Stimulated activated naive CD8-positive, alpha-beta T cell treated with anti-CD3 and anti-CD28 coated beads, Interleukin-15, amount 100 ng/mL, for 72 hours (primary cell): Measurements from ENCODE around the gene PSMB9.

Experiments
- ATAC-seq: fragments of 150-1000 bp; cut with Tn5 transposase; 2 replicates; pipeline ENCODE4 v1.10.0; 2021; ENCODE audit warnings: mild to moderate bottlenecking, moderate library complexity
- DNase-seq, 2 donors: peaks; one replicate each; pipeline ENCODE4 v3.0.0; 2021 to 2022
- H3K27ac Mint-ChIP-seq, 2 donors: one replicate each; pipeline ENCODE4 v1.8.0; 2022; ENCODE audit warnings: mild to moderate bottlenecking in 2 of 2, mixed read lengths in 2 of 2, moderate library complexity in 2 of 2
- H3K27me3 Mint-ChIP-seq: one replicate; pipeline ENCODE4 v1.8.0; 2022; ENCODE audit warnings: mixed read lengths
- H3K4me1 Mint-ChIP-seq: one replicate; pipeline ENCODE4 v1.8.0; 2022; ENCODE audit warnings: mild to moderate bottlenecking, mixed read lengths
- H3K4me3 Mint-ChIP-seq, 2 donors: one replicate each; pipeline ENCODE4 v1.8.0; 2022; ENCODE audit warnings: mild to moderate bottlenecking in 2 of 2, mixed read lengths in 2 of 2, moderate library complexity in 1 of 2
- H3K9me3 Mint-ChIP-seq, 2 donors: one replicate each; pipeline ENCODE4 v1.8.0; 2022; ENCODE audit warnings: mixed read lengths in 2 of 2

PSMB9 gene

GRCh38 chr6:32833664-32834063, 20.3 kb upstream of the PSMB9 start:
- DNase-seq (no peak), ATAC-seq (no peak)
- Mint-ChIP-seq H3K27ac (peak overlapping the region; percentile 28 to 57), H3K9me3 (no peaks in the 10 kb centered on the region), H3K4me3 (peak overlapping the region; percentile 8 to 38), H3K27me3 (no peaks in the 10 kb centered on the region), H3K4me1 (peaks cover 86% of the 10 kb centered on the region)

GRCh38 chr6:32835167-32835893, 18.7 kb upstream of the PSMB9 start:
- Mint-ChIP-seq H3K4me3 (peak overlapping the region; percentile 79 to 86), H3K27me3 (no peaks in the 10 kb centered on the region), H3K27ac (peak overlapping the region; percentile 55 to 77), H3K4me1 (peaks cover 84% of the 10 kb centered on the region), H3K9me3 (no peaks in the 10 kb centered on the region)
- ATAC-seq (no peak), DNase-seq (no peak)

DNA sequence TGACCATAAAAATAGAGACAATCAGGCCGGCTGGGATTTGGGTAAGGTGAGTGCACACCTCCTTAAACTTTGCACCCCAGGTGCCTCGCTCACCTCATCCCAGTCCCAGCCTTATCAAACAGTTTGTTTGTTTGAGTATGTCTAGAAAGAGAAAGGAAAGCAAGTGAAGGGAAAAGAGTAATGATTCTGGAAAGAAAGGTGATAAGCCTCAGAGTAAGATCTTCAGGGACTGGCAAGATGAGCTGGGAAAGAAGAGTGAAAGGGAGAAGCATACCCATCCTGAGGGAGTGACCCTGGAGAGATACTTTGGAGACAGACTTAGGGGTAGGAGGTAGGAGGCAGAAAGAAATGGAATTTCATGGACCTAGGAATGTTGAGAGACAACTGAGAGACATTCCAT, 17.1 kb upstream of the PSMB9 start:
- peak overlapping the region; percentile 29 to 94 for H3K27ac Mint-ChIP-seq
- DNase-seq, result no peak
- H3K4me3 Mint-ChIP-seq, result peak overlapping the region; percentile 79 to 86
- no peak for ATAC-seq
- H3K27me3 Mint-ChIP-seq, result no peaks in the 10 kb centered on the region
- no peaks in the 10 kb centered on the region for H3K9me3 Mint-ChIP-seq
- H3K4me1 Mint-ChIP-seq, result peaks cover 85% of the 10 kb centered on the region

DNA sequence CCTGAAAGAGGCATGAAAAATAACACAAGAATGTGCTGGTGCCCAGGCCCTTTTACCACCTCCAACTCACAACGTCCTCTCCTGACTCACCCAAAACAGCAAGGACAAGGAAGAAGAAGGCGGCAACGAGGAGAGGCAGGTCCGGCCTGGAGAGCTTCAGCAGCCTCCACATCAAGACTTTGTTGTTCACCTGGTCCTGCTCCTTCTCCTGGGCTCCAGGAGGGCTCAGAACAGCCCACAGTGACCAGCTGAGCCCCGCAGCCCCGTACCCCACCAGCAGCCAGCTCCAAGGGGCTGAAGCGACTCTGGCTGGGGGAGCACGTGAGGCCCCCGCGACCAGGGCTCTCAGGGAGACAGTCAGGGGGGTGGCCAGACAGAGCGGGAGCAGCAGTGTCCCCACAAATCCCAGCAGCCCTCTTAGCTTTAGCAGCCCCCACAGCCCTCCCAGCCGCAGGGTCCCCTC, 16.3 kb upstream of the PSMB9 start:
- H3K9me3 Mint-ChIP-seq, result no peaks in the 10 kb centered on the region
- H3K4me3 Mint-ChIP-seq, result peak overlapping the region; percentile 79 to 86
- H3K4me1 Mint-ChIP-seq, result peaks cover 86% of the 10 kb centered on the region
- no peak for ATAC-seq
- no peak for DNase-seq
- peak overlapping the region; percentile 29 to 94 for H3K27ac Mint-ChIP-seq
- no peaks in the 10 kb centered on the region for H3K27me3 Mint-ChIP-seq

DNA sequence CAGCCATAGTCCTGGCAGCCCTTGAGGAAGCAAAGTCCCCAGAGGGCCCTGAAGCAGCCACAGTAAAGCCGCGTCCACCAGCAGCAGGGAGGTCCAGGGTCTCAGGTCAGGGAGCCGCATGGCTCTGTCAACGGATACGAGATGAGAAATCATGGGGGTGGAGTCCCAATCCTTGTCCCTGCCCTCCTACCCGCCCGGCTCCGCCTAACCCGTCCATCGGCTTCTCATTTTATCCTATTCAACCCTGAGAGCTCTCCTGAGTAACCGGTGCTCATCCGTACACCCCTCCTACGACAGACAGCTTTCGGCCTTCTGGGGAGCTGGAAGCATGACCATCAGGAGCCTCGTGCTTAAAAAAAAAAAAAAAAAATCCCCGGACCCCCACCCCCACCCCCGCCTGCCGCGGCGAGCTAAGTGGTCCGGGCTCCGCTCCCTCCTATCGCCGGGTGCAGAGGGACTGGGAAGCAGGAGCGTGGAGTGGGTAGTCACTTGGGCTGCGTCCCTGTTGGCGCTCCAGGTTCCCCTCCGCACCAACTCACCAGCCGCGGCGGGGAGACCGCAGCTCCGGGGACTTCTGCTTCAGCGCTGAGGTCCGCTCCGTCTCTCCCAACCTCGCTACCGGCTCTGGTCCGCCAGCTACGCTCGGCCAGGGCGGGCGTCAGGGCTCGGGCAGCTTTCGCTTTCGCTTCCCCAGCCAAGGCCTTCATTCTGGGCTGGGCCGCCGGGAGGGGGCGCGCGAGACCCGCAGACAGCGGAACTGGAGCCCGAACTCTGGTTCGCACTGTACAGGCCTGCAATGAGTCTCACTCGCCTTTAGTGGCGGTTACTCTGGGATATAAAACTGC, 15.7 kb upstream of the PSMB9 start, which contains the start of gene TAP2:
Gene TAP2 (minus strand): TSS at position 626 of the 845 bp plus-strand sequence. CDS start 506 bp downstream, at position 120.
- ATAC-seq (peak; percentile 92), DNase-seq (peak; percentile 98)
- Mint-ChIP-seq H3K27ac (peak within 1 kb of the TSS; percentile 94), H3K27me3 (no peaks in the 10 kb centered on the region), H3K4me3 (peak within 1 kb of the TSS; percentile 79 to 86), H3K9me3 (no peaks in the 10 kb centered on the region), H3K4me1 (peaks cover 82% of the 10 kb centered on the region)

GRCh38 chr6:32839356-32839755, 14.6 kb upstream of the PSMB9 start:
- ATAC-seq, result no peak
- no peak for DNase-seq
- Mint-ChIP-seq H3K9me3 (no peaks in the 10 kb centered on the region), H3K27ac (peak overlapping the region in 1 of 2 donors; percentile 44), H3K4me1 (peaks cover 72% of the 10 kb centered on the region), H3K4me3 (peak overlapping the region in 1 of 2 donors; percentile 4), H3K27me3 (no peaks in the 10 kb centered on the region)

DNA sequence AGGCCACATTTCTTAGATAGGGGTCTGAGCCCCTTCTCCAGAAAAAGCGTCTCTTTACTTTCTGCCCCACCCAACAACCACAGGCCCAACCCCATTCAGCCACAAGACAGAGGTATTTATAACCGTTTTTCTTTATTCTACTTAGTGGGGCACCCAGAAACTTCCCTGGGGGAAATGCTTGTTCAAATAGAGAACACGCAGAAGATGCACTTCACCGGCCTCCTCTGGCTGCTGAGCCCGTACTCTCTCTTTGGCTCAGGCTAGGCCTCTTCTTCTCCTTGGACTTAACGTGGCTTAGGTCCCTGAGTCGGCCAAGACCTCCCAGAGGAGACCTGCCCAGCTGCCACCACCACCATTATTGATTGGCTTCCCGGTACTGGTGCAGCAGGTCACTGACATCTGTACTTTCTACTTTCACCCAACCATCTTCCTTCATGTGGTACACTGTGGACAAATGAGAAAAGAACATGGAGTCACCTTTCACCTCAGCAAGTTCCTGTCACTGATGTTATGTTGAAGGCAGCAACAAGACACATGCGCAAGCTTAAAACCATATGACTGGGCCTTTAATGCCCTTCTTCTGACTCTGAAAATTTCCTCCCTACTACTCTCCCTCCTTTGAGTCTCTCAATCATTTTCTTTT, 13.3 kb upstream of the PSMB9 start:
- peaks cover 63% of the 10 kb centered on the region for H3K4me1 Mint-ChIP-seq
- DNase-seq, result peak; percentile 51 to 54
- peak overlapping the region; percentile 86 to 92 for H3K27ac Mint-ChIP-seq
- H3K4me3 Mint-ChIP-seq, result peak overlapping the region; percentile 93 to 96
- H3K27me3 Mint-ChIP-seq, result no peaks in the 10 kb centered on the region
- ATAC-seq, result no peak
- H3K9me3 Mint-ChIP-seq, result no peaks in the 10 kb centered on the region

DNA sequence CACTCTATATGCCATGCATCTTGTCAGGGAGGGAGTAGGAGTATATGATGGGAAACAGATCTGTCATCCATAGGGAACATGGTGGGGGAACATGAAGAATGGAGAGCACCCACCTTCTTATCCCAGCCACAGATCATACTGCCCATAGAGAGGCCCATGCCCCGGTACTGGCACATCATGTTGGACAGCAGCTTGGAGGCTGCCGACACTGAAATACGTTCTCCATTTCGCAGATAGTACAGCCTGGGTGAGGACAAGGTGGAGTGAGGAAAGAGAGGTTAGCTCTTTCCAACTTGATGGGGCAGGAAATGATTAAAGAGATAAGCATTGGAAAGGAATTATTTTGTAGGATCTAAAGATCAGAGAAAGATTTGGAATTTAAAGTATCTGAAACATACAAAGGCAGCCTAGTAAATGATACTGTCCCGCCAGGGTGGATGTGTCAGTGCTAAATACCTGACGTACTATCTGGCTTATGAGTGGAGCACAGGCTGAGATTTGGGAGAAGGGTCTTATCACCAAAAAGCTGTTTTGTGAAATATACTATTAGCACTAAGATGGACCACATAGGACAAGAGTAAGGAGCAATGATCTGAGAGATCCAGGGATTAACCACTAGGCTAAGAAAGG, 11.9 kb upstream of the PSMB9 start:
- peak overlapping the region; percentile 93 to 96 for H3K4me3 Mint-ChIP-seq
- no peaks in the 10 kb centered on the region for H3K9me3 Mint-ChIP-seq
- H3K27ac Mint-ChIP-seq, result peak overlapping the region; percentile 86 to 89
- peaks cover 64% of the 10 kb centered on the region for H3K4me1 Mint-ChIP-seq
- DNase-seq (no peak), ATAC-seq (no peak)
- no peaks in the 10 kb centered on the region for H3K27me3 Mint-ChIP-seq

- Mint-ChIP-seq H3K27me3 (no peaks in the 10 kb centered on the region), H3K4me3 (peak overlapping the region; percentile 93 to 96), H3K9me3 (no peaks in the 10 kb centered on the region), H3K4me1 (peaks cover 65% of the 10 kb centered on the region), H3K27ac (peak overlapping the region; percentile 99 to 100)
- no peak for ATAC-seq
- no peak for DNase-seq
Observed at GRCh38 chr6:32842690-32843089, 11.3 kb upstream of the PSMB9 start.

DNA sequence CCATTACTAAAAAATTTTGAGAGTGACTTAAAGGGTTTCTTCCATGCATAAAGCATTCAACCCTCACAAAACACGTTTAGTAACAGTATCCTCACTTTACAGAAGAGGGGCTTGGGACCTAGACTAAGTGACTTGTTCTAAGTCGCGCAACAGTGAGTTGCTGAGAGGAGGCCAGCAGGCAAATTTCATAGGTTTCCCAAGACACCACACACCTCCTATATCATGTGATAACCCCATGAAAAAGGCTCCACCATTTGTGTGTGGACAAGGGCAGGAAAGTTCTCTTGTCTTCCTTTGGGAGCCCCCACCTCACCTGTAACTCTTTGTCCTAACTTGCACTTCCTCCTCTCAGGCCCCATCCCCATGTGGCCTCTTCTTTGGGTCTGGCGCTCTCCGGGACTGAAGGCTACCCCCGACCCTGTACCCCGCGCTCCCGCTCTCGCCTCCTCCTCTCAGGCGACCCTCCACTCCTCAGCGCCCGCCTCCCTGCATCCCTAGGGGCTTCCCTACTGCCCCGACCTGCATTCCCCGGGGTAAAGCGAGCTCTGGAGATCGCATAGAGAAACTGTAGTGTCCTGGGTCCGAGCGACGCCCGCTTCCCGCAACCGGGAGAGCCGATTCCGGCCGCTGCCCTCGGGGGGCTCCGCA, 10.5 kb upstream of the PSMB9 start:
- DNase-seq, result no peak
- H3K9me3 Mint-ChIP-seq, result no peaks in the 10 kb centered on the region
- H3K4me3 Mint-ChIP-seq, result peak overlapping the region; percentile 93 to 96
- ATAC-seq, result no peak
- peak overlapping the region; percentile 99 to 100 for H3K27ac Mint-ChIP-seq
- peaks cover 73% of the 10 kb centered on the region for H3K4me1 Mint-ChIP-seq
- no peaks in the 10 kb centered on the region for H3K27me3 Mint-ChIP-seq

- Mint-ChIP-seq H3K4me3 (peak within 1 kb of the TSS; percentile 93 to 96), H3K27me3 (no peaks in the 10 kb centered on the region), H3K4me1 (peaks cover 77% of the 10 kb centered on the region), H3K9me3 (no peaks in the 10 kb centered on the region), H3K27ac (peak within 1 kb of the TSS; percentile 99 to 100)
- DNase-seq, result peak; percentile 95 to 97
- ATAC-seq, result peak; percentile 84
Observed at GRCh38 chr6:32843979-32844838, 9.8 kb upstream of the PSMB9 start, which contains the start of gene PSMB8. TSS of gene PSMB8 (minus strand) at chr6:32844047. CDS start at chr6:32843996, 51 bp downstream.

DNA sequence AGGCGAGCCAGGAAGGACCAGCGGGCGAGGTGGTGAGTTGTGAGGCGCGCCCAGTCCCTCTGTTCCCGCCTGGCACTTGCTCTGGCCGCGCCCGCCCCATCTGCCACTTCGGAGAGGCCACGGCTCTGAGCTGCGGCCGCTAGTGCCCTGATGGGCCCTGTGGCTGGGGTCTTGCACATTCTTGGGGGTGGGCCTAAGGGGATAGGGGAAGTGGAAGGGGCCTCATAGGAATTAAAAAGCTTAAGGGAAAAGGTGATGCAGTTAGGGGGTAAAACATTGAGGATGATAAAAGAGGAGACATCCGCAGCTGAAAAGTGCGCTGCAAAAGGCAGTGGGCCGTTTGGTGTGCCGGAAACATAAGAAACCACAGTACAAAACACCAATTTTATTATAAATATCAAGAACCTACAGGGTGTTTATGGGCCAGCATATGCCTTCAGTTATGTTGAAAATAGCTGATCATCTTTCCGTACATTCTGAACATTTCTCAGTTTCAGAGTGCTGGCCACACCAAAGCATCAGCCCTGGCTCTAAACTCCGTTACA, 9.1 kb upstream of the PSMB9 start:
- H3K27ac Mint-ChIP-seq, result peak overlapping the region; percentile 99 to 100
- DNase-seq, result no peak
- H3K4me1 Mint-ChIP-seq, result peaks cover 77% of the 10 kb centered on the region
- H3K27me3 Mint-ChIP-seq, result no peaks in the 10 kb centered on the region
- H3K4me3 Mint-ChIP-seq, result peak overlapping the region; percentile 93 to 96
- ATAC-seq, result peak; percentile 5
- H3K9me3 Mint-ChIP-seq, result no peaks in the 10 kb centered on the region

DNA sequence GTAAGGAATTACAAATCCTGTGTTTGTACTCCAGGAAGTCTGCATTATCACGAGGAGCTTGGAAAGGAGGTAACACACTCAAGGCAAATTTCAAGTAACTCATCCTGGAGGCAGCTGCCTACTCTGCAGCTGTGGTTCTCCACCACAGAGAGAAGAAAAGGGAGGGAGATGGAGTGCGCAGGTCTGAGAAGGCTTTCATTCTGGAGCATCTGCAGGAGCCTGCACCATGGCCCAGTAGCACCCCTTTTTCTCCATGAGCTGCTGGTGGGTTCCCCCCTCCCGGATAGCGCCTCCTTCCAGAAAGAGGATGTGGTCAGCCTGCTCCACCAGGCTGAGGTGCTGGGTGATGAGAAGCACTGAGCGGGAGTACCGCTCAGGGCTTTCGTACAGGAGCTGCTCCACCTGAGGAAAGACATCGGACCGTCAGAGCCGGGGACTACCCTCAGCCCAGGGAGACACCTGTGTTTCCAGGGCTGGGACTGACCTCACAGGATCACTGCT, 8.6 kb upstream of the PSMB9 start:
- peaks cover 77% of the 10 kb centered on the region for H3K4me1 Mint-ChIP-seq
- no peaks in the 10 kb centered on the region for H3K9me3 Mint-ChIP-seq
- peak overlapping the region; percentile 93 to 96 for H3K4me3 Mint-ChIP-seq
- DNase-seq, result peak; percentile 46 to 68
- peak; percentile 30 for ATAC-seq
- no peaks in the 10 kb centered on the region for H3K27me3 Mint-ChIP-seq
- H3K27ac Mint-ChIP-seq, result peak overlapping the region; percentile 99 to 100
